NCI-H1105 (cell line): ENCODE results near the gene PBX3.

Experiments used
- DNase-seq: peaks from one replicate; lab custom pipeline; 2025; lab: John Stamatoyannopoulos, UW

Gene PBX3

DNA sequence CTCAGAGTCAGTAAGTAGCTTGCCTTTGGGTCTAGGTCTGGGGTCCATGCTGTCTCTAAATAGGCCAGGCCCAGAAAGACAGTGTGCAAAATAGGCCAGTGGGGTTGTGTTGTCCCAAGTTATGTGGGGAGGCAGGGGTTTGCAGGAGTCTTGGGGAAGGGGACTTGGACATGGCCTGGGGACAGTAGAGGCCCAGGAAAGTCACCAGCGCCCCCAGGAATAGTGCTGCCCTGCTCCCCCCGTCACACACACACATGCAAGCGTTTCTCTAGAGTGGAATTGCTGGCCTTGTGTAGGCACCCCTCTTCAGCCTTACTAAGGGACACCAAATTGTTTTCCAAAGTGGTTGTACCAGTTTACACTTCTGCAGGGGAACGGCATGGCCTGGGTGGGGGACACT lies 227.5 kb downstream of the PBX3 start:
- DNase-seq = no peak

DNA sequence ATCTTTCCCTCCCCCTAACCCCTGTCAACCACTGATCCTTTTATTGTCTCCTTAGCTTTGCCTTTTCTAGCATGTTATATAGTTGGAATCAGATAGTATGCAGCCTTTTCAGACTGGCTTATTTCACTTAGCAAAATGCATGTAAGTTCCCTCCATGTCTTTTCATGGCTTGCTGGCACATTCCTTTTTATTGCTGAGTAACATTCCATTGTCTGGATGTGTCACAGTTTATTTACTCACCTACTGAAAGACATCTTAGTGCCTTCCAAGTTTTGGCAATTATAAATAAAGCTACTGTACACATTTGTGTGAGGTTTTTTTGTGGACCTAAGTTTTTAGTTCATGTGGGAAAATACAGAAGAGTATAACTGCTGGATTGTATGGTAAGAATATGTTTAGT lies 230.1 kb downstream of the PBX3 start:
- no peak for DNase-seq

DNA sequence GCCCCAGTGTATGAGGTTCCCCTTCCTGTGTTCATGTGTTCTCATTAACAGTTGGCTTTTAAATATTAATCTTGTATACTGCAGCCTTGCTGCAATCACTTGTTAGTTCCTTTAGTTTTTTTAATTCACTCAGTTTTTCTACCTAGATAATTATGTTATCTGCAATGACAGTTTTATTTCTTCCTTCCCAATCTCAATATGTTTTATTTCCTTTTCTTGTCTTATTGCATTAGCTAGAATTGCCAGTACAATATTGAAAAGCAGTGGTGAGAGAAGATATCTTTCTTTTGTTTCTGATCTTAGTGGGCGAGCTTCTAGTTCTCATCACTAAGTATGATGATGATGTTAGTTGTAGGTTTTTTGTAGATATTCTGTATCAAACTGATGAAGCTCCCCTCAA lies 232.2 kb downstream of the PBX3 start:
- no peak for DNase-seq

DNA sequence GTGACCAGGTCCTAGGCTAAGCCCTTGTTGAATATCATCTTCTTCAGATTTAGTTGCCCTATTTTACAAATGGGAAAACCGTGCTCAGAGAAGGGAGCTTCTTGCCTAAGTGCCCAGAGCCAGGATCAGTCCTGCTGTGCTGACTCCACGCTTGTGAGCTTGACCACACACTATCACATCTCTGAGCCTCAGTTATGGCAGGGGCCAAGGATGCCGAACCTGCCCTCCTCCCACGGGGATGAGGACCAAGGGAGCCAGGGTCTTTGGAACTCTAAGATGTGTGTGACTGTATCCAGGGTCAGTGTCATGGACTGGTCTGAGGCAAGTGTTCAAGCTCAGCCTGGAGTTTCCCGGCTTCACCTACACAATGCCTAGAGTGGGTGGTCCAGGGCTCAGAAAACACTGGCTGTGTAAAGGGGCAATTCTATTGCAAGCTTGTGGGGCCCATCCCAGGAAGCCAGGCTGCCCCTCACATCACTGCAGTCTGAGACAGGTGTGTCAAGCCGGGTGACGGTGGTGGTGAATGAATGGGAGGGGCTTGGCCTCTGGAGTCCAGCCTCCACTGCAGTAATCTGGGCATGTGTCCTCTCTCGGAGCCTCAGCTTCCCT lies 235.7 kb downstream of the PBX3 start:
- DNase-seq = no peak

DNA sequence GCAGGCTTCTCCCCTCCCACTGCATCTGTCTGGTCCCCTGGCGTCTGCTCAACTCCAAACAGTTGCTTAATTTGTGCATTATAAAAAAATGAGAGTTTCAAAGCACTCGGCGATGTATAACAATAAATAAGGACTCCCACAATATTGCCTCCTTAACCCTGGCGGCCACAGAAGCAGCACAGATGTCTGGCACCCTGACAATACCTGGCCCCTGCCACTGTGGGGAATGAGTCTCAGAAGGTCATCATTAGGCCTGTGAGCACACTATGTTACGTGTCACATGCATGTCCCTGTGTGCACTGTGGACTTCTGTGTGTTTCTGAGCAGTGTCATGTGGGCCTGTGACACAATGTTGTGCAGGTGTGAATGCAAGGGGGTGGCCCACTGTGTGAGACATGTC lies 236.5 kb downstream of the PBX3 start:
- DNase-seq = no peak

DNA sequence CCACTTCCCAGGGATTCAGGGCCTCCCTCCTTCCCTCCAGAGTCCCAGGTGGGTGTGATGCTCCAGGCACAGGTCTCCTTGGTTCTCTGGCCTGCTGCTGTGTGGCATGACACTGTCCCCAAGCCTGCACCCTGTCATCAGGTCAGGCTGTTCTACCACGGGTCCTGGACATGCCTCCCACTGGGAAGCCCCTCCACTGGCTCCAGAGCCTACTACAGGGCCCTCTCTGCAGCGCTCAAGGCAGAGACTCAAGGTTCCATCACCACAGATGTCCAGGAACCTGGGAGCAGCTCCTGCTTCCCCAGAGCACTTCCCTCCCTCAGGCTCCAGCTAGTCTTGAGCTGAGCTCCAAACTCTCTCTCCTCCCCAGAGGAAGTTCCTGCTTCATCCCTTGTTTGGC lies 237.3 kb downstream of the PBX3 start:
- no peak for DNase-seq

DNA sequence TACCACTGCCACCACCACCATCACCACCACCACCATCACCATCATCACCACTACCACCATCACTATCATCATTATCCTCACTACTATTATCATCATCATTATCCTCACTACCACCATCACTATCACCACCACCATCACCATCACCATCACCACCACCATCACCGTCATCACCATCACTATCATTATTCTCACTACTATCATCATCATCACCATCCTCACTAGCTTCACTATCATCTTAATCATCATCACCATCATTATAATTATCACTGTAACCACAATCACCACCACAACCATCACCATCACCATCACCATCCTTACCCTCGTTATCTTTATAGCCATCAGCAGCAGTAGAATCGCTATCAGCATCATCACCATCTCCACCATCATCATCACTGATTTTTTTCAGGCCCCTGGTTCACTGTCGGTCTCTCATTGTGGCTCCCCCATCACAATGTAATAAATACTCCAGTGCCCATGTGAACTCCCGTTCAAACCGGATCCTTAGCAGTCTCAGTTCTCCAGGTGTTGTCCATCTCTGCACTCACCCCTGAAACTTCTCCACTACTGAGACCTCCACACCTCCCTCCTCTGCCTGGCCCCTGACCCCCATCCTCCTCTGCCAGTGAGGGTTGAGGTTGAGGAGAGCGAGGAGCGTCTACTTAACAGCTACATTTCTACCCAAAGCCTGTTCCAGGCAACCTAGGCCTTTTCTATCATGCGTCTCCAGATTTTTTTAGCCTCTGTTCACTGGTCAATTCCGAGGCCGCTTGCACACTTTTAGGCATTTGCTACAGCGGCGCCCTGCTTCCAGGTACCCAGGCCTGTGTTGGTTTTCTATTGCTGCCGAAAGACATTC lies 238.2 kb downstream of the PBX3 start:
- no peak for DNase-seq

DNA sequence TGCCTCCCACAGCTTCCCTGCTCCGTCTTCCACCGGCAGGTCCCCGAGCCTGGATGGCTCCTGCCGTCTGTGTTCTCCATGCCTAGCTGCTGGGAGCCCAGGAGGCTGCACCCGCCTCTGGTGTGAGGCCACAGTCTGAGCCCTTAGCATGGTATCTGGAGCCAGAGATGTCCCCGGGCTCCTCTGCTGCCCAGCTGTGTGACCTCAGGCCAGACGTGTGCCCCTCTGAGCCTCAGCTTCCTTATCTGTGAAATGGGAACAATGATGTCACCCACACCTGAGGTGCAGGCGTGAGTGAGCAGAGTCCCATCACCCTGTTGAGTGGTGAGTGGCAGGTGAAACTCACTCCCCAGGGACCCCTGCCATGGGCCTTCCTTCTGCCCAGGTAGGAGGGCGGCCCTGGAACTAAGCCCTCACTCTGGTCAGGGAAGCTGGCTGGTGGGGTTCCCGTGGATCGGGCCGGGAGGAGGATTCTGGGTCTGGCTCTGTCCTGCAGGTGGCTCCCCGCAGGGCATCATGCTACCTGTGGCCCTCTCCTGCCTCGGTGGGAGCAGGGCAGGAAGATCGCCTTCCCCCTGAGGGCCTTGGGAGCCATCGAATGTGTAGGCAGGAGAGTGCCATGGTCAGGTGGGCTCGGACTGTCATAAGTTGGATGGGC lies 239.0 kb downstream of the PBX3 start:
- DNase-seq = no peak

DNA sequence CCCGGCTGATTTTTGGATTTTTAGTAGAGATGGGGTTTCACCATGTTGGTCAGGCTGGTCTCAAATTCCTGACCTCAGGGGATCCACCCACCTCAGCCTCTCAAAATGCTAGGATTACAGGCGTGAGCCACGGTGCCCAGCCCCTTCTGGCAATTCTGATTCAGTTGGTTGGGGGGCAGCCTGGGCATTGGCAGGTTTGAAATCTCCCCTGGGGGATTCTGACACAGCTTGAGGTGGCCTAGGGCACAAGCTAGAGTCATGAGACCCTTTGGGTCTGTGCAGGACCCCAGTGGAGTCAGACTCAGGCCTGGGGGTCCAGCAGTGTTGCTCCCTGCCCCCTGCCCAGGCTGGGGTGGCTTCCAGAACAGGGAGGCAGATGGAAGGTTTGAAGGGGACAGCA lies 239.8 kb downstream of the PBX3 start:
- no peak for DNase-seq

DNA sequence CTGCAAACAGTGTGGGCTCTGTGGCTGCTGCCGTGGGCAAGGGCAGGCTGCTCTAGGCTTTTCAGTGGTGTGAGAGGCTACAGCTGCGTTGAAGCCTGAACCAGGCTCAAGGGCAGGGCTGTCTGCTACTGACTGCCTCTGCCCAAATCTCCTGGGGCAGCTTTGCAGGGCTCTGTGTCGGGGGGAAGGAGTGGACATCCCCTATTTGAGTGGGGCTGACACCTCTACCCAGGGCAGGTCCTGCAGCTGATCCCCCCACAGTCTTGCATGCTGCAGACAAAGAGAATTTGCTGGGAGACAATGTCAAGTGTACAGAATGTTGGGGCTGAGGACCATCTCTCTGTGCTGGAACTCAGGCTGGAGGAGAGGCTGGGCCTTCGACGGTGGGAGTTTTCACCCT lies 240.2 kb downstream of the PBX3 start:
- no peak for DNase-seq

DNA sequence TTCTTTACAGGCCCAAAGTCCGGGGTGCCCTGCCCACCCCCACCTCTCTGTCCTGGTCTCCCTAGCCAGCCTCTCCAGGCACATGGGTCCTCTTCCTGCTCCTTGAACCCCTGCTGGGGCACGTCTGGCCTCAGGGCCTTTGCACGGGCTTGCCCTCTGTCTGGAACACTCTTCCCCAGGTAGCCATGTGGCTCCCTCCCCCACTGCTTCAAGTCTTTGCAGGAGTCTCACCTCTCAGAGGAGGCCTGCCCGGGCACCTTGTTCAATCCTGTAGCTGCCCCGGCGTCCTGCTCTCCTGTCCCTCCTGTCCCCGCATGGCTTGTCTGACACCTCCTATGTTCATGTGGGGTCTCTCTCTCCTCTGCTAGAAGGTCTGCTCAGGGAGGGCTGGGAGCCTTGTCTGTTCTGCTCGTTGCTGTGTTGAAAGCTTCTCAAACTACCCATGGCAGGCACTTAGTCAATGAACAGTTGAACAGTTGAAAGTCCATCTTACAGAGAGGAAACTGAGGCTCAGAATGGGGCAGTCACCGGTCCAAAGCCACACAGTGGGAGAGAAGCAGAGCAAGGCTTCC lies 241.4 kb downstream of the PBX3 start:
- no peak for DNase-seq

DNA sequence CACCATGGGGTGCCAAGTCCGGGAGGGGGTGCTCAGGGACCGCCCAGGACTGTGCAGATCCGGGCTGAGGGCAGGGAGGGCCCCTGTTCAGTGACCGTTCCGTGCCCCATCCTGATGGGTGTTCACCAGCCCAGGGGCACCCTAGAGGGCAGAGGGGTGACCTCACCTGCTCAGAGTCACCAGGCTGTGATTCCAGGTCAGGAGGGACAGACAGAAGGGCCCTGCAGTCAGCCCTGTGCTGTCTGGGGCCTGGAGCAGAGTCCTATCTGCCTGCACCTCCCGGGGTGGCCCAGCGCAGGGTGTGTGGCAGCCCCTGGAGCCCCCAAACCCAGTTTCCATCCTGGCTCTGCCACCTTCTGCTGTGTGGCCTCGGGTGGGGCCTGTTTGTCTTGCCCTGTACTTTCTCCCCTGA lies 241.9 kb downstream of the PBX3 start:
- no peak for DNase-seq

DNA sequence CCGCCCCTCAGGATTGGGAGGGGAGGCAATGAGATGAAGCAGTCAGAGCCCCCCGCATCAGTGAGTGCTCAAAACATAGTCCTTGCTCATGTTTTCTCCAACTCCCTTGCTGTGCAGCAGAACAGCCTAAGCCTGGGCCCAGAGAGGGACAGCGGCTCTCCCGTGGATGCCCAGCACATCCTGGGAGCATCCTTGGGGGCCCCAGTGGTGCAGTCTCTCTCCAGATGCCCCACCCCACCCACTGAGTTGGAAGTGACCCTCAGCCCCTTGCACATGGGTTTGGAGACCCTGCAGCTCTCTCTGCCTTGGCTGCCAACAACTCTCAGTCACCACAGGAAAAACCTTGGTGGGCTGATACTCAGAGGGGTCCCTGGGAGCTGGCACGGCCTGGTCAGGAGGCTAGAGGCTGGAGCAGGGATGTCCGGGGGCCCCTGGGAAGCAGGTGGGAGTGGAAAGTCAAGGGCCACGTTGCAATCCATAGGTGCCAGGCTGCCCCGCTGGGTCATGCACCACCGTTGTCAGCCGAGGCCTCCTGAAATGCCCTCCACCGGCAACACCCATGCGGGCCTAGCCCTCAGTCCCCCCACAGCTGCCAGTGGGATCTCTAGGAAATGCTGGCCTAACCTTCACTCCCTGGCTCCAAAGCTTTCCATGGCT lies 242.5 kb downstream of the PBX3 start:
- DNase-seq = no peak

DNA sequence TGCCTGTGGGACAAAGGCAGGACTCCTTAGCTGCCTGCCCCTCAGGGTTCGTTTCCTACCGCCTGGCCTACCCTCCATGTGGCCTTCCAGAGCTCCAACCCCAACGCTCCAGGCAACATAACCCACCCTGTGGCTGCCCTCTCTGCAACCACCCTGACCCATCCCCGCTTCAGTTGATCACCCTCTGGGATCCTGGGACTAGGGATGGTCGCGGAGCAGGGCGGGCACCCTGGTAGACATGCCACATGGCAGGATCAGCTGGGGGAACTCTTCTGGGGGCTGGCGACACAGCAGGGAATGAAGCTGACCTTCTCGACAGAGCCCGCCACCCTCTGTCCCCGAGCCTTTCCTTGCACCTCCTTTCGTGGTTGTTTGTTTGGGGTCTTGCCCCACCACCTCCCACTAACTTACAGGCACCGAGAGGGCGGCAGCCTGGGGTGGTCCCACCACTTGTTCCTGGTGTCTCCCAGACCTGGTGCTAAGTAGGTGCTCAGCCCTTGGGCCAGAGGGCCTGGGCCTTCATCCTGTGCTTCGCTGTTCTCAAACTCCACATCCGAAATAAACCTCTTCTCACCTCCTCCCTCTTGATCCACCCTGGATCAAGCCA lies 243.1 kb downstream of the PBX3 start:
- no peak for DNase-seq

DNA sequence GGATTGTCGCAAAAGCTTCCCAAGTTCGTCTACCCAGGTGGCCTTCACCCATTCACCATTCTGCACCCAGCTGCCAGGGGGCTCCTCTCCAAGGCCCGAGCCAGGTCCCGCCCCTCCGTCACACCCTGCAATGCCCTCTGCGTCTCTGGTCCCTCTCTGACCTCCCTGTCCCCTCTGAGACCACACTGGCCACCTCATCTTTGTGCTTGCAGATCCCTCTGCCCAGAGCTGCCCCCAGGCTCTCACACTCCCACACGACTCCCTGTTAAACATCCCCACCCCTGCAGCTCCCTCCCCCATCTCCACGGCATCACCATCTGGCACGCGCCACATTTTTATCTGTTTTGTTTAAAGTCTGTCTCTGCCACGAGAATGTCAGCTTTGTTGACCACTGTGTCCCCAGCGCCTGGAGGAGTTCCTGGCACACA lies 243.6 kb downstream of the PBX3 start:
- DNase-seq = no peak

DNA sequence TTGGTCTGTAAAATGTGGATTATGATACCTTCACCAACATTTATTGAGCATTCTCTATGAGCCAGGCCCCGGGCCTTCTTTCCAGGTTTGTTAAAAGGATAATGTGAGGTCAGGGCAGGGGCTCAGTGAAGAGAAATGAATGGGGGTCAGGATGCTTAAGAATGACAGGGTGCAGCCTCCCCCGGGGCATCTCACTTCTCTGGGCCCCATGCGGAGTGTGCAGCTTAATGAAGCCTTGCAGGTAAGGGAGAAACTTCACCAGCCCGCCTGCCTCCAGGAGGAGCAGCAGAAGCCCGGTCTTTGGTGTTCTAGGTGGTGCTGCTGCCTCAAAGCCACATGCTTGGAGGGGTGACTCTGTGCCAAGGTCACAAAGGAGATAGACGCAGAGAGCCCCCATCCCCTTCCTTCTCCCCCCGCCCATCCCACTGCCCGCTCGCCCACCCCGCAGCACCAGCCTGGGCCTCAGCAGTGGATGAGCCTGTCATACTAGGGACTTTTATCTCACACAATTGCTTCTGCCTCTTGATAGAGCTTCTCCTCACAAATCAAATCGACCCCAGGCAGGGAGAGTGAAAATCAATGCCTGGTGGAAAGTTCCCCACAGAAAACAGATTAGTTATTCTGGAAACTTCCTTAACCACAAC lies 244.8 kb downstream of the PBX3 start:
- no peak for DNase-seq

DNA sequence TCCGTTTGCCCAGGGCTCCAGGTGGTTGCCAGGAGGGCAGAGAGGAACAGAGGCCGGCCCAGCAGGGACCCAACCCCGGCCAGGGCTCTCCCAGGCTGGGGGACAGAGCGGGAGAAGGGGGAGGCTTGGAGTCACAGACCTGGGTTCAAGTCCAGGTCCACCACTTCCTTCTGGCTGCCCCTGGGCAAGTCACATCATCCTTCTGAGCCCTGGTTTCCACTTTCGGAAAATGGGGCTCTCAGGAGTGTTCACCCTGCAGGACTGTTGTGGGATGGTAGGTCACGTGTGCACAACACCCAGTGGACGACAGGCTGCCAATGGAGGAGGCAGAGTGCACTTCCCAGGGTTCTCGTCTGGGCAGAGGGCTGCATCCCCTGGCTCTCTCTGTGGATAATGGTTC lies 245.4 kb downstream of the PBX3 start:
- no peak for DNase-seq

DNA sequence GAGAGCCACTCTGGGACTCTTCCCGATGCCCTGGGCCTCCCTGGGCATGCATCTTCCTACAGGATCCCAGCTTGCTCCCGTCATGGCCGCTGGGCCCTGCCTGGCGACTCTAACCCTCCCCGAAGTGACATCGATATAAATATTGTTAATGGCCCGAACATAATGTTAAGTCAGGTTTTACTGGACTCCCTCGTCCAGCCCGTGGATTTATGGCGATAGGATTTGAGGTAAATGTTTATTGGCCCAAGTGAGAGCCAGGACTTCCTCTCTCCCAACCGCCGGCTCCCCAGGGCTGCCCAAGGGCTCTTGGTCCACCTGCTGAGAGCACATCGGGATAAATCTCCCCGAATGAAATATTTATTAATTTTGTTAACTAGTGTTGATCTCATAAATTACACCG lies 246.3 kb downstream of the PBX3 start:
- DNase-seq = no peak

DNA sequence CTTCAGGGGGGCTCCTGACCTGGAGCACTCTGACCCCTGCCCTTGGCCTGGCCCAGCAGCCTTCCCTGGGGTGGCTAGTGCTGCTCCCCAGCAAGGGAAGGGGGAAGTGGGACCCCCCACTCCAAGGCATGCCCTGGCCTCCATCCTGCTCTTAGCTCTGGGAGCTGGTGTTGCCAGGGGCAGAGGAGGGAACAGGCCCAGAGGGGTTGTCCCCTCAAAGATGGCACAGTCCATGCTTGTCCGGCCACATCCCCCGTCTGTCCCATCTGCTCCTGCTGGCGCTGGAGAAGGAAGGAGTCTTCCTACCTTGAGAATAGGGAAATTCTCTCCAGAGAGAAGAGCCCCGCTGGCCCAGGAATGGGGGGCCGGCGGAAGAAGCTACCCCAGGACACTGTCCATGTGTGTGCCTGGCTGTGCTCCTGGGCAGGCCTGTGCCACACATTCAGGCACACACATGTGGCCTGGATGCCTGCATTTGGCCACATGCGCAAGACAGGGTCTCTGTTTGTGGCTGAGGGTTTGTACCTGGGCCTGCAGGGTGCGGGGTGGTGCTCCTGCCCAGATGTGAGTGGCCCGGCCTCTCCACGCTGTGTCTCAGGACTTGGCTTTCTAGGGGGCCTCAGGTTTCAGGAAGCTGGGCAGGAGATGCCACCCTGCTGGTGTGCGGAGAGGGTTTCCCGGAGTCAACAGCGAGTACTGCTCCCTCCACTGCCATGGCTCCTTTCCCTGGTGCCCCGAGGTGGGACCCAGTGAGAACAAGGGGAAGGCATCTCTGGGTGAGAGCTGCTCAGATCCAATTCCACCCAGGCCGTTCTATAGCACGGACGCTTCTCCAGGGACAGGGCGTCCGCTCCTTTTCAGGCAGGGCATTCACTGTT lies 247.1 kb downstream of the PBX3 start:
- DNase-seq = no peak

DNA sequence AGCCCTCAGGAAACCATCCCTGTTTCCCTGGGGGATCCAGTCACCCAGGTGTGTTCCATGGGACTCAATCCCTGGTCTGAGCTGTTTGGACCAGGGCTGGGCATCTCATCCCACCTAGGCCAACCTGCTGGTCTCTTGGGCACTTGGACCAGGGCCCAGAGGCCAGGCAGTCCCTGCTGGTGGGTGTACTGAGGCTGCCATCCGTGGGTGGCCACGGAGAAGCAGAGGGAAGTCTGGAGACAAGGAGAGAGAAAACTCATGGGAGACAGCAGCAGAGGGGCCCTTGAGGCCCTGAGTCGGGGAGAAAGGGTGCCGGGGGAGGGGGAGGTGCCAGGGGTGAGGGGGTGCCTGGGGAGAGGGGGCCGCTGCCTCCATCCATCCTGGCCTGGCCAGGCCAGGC lies 247.8 kb downstream of the PBX3 start:
- DNase-seq = no peak
